A172 (cell line): ENCODE data around the gene NPEPL1. TPM values are rescaled to one million over a fixed set of nuclear protein-coding genes. Genes with fewer than 3 reads are reported as not detected.

Experiments used
- DNase-seq: peaks from one replicate; pipeline ENCODE4 v3.0.0-alpha.2; 2015; ENCODE audit warnings: low spot score
- total RNA-seq: library from RNA; depleted of rRNA; stranded (reverse); fragments of >200 nt; shearing (Covaris generic); gene quantifications from 2 replicates; pipeline ENCODE4 v1.2.3, GENCODE V29; 2014

NPEPL1 gene
- total RNA-seq, 1 experiment from 2014 or later = 7.2 TPM

- DNase-seq = peak; percentile 70
These were observed 9.7 kb upstream of the NPEPL1 start for GRCh38 chr20:58682656-58683531.

- DNase-seq = no peak
These were observed 8.3 kb upstream of the NPEPL1 start for GRCh38 chr20:58684291-58684690.

- no peak for DNase-seq
These were observed 6.6 kb upstream of the NPEPL1 start for GRCh38 chr20:58685988-58686387.

GRCh38 chr20:58688414-58688813, 4.2 kb upstream of the NPEPL1 start:
- DNase-seq = no peak

- no peak for DNase-seq
These were observed 3.8 kb upstream of the NPEPL1 start for GRCh38 chr20:58688840-58689239.

- DNase-seq = no peak
These were observed 2.0 kb upstream of the NPEPL1 start for GRCh38 chr20:58690396-58691135.

- DNase-seq = no peak
These were observed 624 bp upstream of the NPEPL1 start for GRCh38 chr20:58691773-58692578.

GRCh38 chr20:58693226-58694006, 816 bp downstream of the NPEPL1 start:
- no peak for DNase-seq

- no peak for DNase-seq
These were observed 1.9 kb downstream of the NPEPL1 start for GRCh38 chr20:58694241-58695083.

- no peak for DNase-seq
These were observed 2.6 kb downstream of the NPEPL1 start for GRCh38 chr20:58695084-58695722.

- DNase-seq = no peak
These were observed 3.3 kb downstream of the NPEPL1 start for GRCh38 chr20:58695895-58696375.

GRCh38 chr20:58696411-58696961, 3.9 kb downstream of the NPEPL1 start:
- DNase-seq = no peak

GRCh38 chr20:58697201-58697866, 4.7 kb downstream of the NPEPL1 start:
- no peak for DNase-seq

GRCh38 chr20:58697867-58698703, 5.5 kb downstream of the NPEPL1 start:
- DNase-seq = no peak

- DNase-seq = no peak
These were observed 6.4 kb downstream of the NPEPL1 start for GRCh38 chr20:58698741-58699622.

GRCh38 chr20:58699623-58700107, 7.1 kb downstream of the NPEPL1 start:
- DNase-seq = no peak
